ENCODE data around the gene SFT2D1.

The SFT2D1 gene

DNA sequence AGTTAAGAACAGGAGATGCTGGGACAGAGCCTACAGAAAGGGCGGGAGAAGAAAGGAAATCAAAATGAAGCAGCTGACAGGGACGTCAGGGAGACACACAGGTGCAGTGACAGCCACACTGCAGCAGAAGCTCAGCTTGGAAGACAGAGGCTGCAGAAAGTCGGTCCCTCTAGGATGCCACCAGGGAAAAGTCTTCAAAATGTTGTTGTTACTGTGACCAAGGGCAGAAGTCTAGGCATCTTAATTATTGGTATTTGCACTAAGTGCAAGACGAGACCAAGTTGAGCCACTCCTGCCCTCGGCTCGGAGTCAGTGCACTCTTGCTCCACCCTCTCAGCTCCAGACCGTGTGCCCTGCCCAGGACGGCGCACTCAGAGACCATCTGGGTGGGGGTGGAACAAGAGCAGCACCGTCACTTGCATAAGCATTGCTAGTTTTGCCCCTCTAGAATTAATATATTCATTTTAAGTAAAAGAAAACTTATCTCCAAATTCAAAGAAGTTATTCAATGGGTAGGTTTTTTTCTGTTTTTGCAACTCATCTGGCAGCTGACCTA is 36.7 kb downstream of the SFT2D1 start:
- DNase-seq = no peak

DNA sequence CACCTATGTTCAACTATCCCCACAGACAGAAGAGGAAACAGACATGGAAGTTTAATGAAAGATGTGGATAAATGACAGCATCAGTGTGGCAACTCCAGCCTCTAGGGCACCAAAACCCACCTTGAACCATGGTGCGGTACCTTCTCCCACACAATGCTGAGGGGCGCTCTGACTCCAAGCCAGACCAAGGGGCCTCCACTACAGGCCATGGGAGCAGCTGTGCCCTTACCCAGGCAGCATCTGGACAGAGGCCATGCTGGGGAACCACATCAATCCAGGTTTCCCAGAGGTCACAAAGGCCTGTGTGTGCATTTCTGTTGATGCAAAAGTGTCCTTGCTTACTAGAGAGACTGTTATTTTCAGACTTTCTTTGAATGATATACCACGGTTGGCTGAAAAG is 38.2 kb downstream of the SFT2D1 start:
- no peak for DNase-seq

DNA sequence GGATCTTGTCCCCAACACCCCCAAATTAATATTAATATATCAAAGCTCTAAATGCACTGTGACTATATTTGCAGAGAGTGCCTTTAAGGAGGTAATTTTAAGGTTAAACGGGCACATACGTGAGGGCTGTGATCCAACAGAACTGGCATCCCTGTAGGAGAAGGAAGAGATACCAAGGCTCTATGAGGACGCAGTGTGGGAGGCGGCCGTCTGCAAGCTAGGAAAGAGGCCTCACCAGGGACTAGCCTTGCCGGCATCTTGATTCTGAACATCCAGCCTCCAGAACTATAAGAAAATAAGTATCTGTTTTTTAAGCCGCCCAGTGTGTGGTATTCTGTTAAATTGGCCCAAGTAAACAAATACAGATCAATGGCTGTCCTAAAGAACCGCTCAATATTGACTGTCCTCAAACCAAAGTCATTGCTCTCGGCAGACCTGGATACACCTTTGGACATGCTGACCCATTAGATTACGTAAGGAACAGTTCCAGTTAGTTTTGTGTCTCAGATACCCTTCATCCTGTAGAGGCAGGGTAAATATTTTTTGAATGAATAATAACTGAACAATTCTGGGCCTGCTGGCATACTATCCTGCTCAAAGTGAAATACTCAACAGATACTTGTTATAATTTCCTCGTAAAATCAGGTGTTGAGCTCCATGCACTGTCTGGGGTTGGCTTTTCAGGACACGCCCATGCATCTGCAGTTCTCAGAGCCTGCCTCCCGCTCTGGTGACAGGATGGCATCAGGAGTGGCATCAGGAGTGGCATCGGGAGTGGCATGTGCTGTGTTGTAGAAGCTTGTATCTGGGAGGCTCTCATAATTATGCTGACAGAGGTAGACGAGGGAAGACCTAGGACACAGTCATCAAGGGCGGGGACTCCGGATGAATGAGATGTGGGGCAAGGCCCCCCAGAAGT is 40.5 kb downstream of the SFT2D1 start:
- no peak for DNase-seq

DNA sequence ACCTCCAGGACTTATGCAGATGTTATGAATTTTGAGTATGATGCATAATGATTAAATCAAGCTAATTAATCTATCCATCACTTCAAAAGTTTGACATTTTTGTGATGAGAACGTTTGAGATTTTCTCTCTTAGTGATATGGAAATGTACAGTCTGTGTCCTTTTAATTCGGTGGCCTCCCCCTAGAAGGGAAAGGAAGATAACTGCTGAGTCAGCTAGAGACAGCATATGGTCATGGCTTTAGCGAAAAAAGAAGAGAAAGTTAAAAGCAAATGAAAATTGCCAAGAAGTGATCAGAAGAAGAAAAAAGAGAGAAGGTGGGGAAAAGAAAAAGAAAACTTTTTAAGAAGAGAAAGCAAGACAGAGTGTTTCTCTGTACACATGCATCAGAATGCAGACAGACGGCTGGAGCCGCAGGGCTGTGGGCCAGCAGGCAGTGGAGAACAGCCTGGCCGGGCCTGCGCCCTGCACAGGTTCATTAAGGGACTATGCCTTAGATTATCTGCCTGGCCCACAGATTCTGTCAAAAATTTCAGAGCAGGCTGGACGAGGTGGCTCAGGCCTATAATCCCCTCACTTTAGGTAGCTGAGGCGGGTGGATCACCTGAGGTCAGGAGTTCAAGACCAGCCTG is 41.9 kb downstream of the SFT2D1 start:
- DNase-seq = no peak

DNA sequence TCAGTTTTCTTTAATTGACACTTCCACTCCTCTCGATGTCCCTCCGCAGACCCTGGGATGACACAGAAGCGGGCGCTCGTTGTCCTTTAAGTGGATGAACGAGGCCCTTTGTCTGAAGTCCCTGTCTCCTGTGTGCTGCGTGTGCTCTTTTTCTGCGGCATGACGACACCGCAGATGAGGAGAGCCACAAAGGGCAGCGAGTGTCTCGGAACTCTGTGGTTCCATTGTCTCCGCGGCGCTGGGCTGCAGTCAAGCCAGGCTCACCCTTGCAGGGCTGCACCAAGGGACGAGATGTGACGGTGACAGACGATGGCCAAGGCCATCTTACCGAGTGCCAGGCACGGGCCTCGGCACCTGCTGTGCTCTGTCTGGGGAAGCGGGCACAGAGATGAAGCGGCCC is 44.7 kb downstream of the SFT2D1 start:
- DNase-seq = no peak

DNA sequence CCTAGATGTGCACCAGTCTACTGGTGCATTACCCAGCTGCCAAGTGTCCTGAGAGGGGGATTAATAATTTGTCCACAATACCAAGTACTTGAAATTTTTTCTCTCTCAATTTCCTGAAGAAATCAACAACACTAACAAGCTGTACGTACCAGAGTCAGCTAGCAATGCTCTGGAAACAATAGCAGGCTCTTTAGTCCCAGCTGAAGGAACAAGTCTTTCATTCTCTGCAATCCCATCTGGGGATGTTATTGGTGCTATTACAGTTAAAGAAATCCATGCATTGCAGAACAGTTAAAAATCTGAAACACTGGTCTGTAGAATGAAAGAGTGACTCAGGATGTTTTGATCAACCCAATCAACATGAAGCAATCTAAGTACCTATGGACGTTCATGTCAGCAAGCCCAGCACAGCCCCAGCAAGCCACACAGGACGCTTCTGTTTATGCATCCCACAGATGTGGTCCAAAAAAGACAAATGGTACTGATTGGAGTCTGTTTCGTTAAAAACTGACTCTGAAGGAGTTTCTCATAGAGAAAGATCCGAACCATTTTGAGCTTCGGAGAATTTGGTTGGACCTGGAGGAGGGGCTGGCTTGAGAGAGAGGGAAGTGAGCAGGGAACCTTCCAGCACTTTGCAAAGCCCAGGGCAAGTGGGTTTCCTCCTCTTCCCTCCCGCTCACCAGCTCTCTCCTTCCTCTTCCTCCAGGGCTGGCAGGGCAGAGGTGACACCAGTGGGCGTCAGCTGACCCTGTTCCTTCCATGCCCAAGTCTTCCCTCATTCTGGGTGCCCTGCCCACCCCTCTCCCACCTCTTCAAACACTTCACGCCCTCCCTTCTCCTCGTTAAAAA is 46.1 kb downstream of the SFT2D1 start:
- no peak for DNase-seq

DNA sequence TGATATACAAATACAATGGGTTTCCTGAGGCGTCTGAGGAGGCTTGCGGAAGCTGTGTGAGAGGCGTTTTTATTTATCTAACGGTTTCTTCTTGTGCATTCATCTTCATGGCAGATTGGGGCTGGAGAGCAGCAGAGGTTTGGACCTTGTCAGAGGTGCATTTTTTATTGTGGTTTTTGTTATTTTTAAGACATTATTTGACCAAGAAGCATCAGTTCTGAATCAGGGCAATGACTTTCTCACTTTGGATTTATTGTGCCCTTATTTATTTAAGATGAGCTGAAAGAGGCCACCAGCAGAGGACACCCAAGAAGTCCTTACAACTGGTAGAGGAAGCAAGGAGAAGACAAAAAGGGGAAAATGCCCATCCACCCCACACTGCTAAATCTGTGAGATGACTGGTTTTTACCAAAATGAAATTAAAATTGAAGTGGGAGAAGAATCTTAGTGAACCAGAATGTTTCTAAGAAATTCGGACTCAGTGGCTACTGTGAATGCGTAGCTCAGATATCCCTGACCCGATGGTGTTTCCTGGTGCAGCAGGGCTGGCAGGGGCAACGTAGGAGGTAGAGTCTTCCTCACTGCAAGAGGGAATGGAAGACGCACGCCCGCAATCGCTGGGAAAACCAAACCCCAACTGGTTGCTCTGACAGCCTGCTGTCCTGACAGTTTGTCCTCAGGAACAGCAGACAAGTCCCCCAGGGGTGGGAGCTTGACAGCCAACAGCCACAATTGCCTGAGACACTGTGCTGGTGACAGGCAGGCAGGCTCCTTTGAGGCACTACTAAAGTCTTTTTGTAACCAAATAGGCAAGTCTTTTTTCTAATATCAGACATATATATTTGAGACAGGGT is 48.4 kb downstream of the SFT2D1 start:
- no peak for DNase-seq

DNA sequence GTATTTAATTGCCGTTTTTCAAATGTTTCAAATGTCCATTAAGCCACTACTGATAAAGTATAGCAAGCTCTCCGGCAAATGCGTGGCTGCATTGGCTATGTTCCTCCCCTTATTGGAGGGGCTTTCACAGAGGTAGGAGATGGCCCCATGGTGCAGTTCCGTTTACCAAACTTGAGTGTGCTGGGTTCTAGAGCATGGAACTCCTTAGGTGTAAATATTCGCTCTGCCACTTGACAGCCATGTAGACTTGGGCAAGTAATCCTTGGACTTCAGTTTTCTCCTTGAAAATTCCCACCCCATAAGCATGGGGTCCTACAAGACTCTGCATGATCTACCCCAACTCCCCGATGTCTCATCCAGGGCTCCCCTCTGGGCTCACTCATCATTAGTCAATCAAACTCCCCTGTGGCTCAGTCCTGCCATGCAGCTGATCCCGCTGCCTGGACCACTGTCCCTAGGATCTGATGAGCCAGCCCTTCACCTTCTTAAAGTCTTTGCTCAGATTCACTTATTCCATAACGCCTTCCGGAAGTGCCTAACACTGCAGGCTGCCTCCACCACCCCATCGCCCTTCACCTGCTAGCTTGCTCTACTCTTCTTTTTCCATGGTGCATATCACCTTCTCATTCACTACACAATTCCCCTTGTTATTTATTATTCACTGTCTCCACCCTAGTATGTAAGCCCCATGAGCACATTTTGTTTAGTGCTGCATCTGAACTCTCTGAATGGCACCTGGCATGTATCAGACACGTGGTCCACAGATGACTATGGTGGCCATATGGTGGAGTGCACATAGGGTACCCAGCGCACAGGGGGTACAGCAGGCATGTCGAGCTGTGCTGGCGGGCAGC is 52.9 kb downstream of the SFT2D1 start:
- DNase-seq = no peak

DNA sequence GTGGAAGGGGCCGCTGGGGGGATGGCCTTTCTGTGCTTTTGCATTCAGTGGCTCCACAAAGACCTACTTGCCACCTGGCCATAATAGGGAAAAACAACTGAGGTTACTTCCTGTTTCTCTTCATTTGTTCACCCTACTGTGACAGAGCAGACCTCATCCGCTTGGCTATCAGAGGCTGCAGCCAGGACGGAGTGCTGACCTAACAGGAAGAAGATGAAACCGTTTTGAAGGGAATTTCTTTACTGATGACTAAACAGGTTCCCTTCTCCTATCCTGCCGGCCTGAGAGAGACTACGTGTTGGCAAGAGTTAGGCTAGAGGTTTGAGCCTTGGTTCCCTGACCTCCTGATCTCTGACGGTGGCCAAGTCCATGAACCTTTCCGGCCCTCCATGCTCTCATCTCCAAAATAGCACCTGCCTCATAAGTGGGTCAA is 55.5 kb downstream of the SFT2D1 start:
- no peak for DNase-seq

DNA sequence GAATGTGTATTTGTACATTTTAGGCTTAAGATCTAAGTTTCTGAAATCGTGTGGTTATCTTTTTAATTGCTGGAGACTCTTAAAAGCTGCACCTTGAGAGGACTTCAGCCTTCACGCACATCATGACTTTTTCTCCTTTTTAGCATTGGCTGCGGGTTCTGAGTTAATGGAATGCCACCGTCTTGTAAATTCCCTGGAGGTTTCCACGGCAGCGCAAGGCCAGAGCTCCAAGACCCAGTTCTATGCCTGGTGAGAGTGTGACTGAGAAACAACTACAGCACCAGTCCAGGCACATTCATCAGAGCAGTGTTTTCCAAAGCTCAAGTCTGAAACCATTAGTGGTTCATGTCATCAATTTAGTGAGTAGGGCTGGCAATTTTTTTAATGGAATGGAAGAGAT is 57.1 kb downstream of the SFT2D1 start:
- no peak for DNase-seq

DNA sequence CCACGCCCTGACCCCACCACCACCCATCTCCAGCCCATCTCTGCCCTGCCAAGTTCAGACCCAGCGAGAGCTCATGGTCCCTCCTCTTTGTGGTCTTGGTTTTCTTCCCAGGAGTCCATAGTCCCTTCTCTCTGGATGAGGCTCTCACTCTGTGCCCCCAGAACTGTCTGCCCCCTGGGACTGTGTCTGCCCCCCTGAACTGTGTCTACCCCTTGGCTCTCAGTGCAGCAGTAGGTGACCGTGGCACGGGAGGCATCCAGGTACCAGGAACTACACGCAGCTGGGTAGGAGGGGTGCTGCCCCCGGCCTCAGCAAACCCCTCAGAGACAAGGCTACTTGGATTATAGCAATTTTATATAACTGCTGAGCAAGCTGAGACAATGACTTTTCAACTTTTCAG is 57.7 kb downstream of the SFT2D1 start:
- no peak for DNase-seq

DNA sequence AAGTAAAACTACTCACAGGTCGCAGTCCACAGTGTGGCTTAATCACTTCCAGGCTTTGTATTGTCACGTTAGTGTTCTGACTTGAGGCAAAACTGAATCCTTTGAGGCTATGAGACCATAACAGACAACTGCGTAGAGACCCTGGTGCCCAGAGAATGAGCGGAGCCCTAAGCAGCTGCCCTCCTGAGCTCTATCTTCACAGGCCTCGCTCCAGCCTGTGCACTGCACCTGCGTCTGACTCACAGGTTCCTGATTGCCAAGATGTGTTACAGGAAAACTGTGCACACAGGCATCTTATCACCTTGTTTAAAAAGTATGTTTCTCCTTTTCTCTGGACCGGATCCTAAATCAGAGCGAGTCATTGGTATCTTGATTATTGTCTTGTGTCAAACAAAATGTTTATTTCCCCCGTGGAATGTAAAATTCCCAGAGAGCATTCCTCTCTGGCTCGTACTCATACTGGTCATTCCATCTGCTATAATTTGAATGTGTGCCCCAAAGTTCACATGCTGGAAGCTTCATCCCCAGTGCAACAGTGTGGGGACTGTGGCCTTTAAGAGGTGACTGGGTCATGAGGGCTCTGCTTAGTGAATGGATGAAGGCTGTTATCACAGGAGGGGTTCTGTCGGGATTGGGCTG is 59.8 kb downstream of the SFT2D1 start:
- no peak for DNase-seq

DNA sequence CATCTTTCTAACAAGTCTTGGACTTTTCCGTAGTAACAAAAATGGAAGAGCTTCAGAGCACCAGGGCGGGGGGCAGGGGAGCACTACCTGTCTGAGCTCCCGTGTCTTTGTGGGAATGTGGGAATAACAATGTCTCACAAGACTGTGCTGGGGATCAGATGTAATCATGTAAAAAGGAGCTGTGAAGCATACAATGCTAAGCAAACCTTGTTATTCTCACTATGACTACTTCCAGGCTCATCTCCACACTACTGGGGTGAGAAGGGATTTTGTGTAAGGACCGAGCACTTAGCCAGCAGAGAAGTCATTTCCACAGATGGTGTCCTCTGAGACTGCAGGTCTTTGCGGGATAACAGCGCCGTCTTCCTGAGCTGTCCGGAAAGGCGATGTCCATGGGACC is 61.2 kb downstream of the SFT2D1 start:
- DNase-seq = no peak

DNA sequence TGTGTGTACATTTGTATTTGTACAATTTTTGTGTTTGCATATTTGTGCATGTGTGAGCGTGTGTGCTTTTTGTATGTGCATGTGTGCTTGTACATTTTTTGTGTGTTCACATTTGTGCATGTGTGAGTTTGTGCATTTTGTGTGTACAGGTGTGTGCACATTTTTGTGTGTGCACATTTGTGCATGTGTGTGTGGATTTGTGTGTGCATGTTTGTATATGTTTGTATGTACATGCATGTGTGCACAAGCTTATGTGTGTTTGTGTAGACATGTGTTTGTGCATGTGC is 63.0 kb downstream of the SFT2D1 start:
- DNase-seq = no peak

DNA sequence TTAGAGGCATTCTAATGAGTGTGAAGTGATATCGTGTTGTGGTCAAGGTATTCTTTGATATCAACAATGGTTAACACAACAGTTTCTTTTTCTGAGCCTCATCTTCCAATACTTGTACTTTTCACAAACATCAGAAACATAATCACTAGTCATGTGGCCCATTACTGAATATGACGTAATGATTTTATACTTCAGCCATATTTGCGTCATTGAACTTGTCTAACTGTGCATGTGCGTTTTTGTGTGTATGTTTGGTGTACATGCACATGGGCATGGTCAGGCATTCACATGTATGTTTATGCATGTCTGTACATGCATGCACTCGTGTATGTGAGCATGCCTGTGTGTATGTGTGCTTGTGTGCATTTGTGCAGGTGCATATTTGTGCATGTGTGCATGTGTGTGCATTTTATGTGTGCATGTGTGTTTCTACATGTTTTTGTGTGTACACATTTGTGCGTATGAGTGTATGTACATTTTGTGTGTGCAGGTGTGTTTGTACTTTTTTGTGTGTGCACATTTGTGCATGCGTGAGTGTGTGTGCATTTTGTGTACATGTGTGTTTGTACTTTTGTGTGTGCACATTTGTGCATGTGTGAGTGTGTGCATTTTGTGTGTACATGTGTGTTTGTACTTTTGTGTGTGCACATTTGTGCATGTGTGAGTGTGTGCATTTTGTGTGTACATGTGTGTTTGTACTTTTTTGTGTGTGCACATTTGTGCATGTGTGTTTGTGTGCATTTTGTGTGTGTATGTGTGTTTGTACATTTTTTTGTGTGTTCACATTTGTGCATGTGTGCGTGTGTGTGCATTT is 63.6 kb downstream of the SFT2D1 start:
- DNase-seq = no peak

DNA sequence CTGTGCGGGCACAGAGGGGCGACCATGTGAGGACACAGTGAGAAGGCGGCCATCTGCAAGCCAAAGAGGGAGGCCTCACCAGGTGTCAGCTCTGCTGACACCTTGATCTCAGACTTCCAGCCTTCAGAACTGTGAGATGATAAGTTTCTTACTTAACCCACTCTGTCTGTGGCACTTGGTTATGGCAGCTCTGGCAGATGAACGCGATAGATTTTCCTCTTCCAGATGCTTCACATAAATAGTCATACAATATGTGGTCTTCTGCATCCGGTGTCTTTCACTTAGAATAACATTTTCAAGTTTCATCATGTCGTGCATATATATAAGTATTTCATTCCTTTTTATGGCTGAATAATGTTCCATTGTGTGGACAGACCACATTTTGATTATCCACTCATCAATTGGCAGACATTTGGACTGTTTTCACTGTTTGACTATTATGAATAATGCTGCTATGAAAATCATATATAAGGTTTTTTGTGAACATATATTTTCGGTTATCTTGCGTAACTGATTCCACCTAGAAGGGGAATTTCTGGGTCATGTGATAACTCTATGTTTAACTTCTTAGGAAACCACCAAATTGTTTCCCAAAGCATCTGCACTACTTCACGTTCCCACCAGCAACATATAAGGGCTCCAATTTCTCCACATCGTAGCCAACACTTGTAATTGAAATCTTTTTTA is 64.3 kb downstream of the SFT2D1 start:
- no peak for DNase-seq

DNA sequence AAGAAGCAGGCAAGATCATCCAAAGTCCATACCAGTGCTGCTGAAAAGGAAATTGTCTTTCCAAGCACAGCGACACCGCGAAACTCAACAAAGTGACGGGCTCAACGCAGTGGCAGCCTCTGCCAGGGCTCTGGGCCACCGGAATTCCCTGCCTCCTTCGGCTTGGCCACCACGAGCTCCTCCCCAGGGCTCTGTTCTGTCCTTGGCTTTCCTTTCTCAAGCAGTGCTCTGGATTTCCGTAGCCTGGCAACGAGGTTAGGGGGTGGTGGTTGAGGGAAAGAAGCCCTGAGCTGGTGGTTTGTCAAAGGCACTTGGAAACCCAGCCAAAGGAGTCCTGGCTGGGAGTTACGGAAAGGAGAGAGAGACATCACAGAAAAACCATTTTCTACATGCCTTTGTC is 65.3 kb downstream of the SFT2D1 start:
- DNase-seq = no peak

DNA sequence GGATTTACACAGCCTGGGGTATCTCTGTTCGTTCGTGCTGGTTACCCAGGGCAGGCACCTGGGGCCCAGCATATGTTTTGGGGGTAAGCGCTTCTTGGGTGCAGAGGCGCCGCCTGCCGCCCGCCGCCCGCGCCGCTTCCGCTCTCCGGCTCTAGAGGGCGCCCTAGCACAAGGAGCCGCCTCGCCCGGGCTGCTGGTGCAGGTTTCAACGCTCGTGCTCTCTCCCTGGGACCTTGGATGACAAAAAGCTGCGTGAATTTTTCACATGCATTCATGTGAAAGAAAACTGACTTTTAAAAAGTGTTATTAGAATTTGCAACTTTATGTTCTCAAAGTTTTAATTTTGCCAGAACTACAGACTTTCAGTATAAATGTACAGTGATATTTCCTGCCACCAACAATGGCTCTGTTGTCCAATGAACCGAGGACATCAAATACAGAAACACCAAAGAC is 66.6 kb downstream of the SFT2D1 start:
- DNase-seq = peak; percentile 51

DNA sequence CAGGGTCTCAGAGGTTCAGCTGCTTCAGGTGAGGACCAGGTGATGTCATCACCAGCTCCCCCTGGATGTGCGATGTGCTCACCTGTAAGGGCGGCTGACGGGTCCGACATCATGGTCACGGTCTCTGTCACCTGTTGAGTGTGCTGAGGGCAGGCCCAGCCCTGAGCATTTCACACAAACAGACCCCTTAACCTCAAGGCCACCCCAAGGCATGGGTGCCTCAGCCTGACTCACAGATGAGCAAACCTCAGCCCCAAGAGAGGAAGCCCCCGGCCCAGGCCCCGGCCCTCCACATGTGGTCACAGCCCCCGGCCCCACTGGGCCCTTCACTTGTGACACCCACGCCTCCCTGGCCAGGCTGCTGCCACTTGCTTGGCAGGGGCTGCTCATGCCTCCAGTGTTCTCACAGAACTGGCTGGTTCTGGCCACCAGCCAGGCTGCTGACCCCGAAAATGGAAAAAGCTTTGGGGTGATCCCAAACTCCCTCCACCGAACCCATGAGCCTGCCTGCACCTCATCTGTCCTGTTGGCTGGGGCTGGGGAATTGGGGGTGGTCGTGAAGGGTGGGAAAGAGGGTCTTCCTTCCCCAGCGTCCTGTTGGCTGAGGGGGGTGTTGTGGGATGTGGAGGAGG is 67.5 kb downstream of the SFT2D1 start:
- DNase-seq = no peak

All from NCI-H345 (cell line).